NT2/D1 (cell line): ENCODE measurements around the gene ZSWIM3.

Experiments
- SUZ12 ChIP-seq: IDR thresholded peaks from 2 replicates; pipeline ENCODE4 v1.6.1; 2011; ENCODE audit not compliant: insufficient read length, insufficient read depth; ENCODE audit errors: extremely low read depth
- YY1 ChIP-seq: IDR thresholded peaks from 2 replicates; pipeline ENCODE4 v1.6.1; 2011; ENCODE audit not compliant: insufficient read length, insufficient read depth
- ZNF274 ChIP-seq: IDR thresholded peaks from 2 replicates; pipeline ENCODE4 v1.6.1; 2011; ENCODE audit warnings: mild to moderate bottlenecking, low read depth, low read length

DNA sequence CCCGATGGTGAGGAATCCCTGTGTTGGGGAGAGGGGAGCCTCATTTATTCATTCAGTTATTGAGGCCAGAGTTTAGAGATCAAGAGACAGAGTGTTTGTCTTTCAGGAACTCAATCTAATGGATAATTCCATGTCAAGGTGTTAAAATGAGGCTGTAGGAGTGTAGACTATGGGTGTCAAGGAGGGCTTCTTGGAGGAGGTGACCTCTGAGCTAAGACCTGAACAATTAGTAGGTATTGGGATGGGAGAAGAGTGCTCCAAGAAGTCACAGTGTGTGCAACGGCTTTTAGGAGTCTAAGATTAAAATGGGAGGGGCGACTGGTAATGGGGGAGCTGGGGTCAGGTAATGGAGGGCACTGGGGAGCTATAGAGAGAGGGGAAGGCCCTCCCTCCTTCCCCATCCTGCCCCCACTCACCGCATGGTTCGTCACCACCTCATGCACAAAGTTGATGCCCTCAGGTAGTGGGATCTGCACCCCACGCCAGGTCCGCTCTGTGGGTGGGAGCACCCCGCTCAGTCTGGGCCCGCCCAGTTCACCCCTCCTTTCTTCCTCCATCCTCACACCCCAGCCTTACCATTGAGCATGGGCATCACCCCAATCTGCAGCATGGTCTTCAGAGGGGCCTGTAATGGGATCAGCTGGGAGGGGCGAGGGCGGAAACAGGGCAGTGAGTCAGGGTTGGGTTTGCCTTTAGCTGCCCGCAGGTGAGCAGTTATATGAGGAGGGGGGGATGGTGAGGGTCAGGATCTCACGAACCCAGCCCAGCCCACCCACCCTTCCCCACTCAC is 41.8 kb downstream of the ZSWIM3 start:
- TF ChIP-seq YY1 (no peak), ZNF274 (no peak), SUZ12 (no peak)
